ENCODE measurements around the gene DDN. TPM values are rescaled to one million over a fixed set of nuclear protein-coding genes. Genes with fewer than 3 reads are reported as not detected.

Gene DDN
- total and polyA plus RNA-seq, 10 of the 15 experiments (the other 5 are each of a cell fraction or from before 2014, with no cell fraction given): 0.10 to 13.4 (median 3.7) TPM

GRCh38 chr12:48998497-48999353 is 450 bp downstream of the DDN start:
- Histone ChIP-seq H3K79me2 (ENCODE audit: control insufficient read depth, insufficient read depth, low read length) (peaks cover 5% of the 10 kb centered on the region), H3K9me3 (replicated peaks; ENCODE audit: control insufficient read depth, insufficient read depth, low read length) (no peaks in the 10 kb centered on the region), H3K4me2 (ENCODE audit: control insufficient read depth, insufficient read depth) (peak overlapping the region; percentile 94), H4K20me1 (ENCODE audit: control insufficient read depth, insufficient read depth) (peaks cover 3% of the 10 kb centered on the region), H3K27ac (ENCODE audit: control insufficient read depth, insufficient read depth) (no peak overlapping the region; the same call in 1 of the 2 replicates), H3K27me3 (replicated peaks in 1 of 2; ENCODE audit: control insufficient read depth in 2 of 2, insufficient read depth in 2 of 2, low read length in 1 of 2) (no peaks in the 10 kb centered on the region), H2AFZ (ENCODE audit: control insufficient read depth, low read depth, low read length) (peak overlapping the region; percentile 73), H3K36me3 (ENCODE audit: control insufficient read depth in 2 of 2, insufficient read depth in 2 of 2, low read length in 1 of 2) (peaks cover 5 to 11% of the 10 kb centered on the region in 2 experiments), H3K4me1 (ENCODE audit: control insufficient read depth, insufficient read depth, low read length) (peaks cover 27% of the 10 kb centered on the region), H3K9ac (ENCODE audit: control insufficient read depth, insufficient read depth, low read length) (peak overlapping the region; percentile 62; the same call in 1 of the 2 replicates), H3K4me3 (peak overlapping the region; percentile 69)
- peak; percentile 28 for ATAC-seq
- DNase-seq (ENCODE audit: low read depth, low spot score): no peak
- ChIA-PET RAD21 (ENCODE audit: unreplicated experiment) (interaction anchor here (0.7 to 5.4 kb wide), 15 partner anchors 11 to 641 kb away, joined by 3 to 62 read pairs (median 6); partner anchors contain the start of genes ARF3, DDX23, KMT2D and LMBR1L), POLR2A (interaction anchor here (0.6 to 6.0 kb wide), 7 partner anchors 10 to 147 kb away, joined by 3 to 52 read pairs (median 11); partner anchors contain the start of genes DDX23 and PRKAG1), CTCF (interaction anchor here (0.6 to 14.1 kb wide), 18 partner anchors 11 to 237 kb away, joined by 3 to 172 read pairs (median 10); partner anchors contain the start of genes DDX23, DHH, PRKAG1 and RHEBL1), SMC1A (ENCODE audit: uncharacterized antibody, unreplicated experiment) (interaction anchor here (1.0 to 4.7 kb wide), 10 partner anchors 11 to 203 kb away, joined by 3 to 47 read pairs (median 6); partner anchors contain the start of genes DDX23, PRKAG1 and WNT1)
- intact Hi-C loops (cut with micrococcal nuclease; ENCODE audit: unreplicated experiment) (loop anchor here (1.0 to 5.0 kb wide), 3 partner anchors 20 to 96 kb away; partner anchors contain the start of genes DHH and PRKAG1), in situ Hi-C loops (cut with MboI) (no loop called here)
- WGBS (ENCODE audit: insufficient coverage, insufficient replicate concordance, low lambda C conversion rate, missing lambda C conversion rate): 4% methylated on average over 44 of the region's 48 CpGs
- FAIRE-seq: no peak
- BruUV-seq (replicated peaks): no TSS peak
- TF ChIP-seq, protein P1, sequence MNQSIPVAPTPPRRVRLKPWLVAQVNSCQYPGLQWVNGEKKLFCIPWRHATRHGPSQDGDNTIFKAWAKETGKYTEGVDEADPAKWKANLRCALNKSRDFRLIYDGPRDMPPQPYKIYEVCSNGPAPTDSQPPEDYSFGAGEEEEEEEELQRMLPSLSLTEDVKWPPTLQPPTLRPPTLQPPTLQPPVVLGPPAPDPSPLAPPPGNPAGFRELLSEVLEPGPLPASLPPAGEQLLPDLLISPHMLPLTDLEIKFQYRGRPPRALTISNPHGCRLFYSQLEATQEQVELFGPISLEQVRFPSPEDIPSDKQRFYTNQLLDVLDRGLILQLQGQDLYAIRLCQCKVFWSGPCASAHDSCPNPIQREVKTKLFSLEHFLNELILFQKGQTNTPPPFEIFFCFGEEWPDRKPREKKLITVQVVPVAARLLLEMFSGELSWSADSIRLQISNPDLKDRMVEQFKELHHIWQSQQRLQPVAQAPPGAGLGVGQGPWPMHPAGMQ (IDR thresholded peaks at IDR 0.05; ENCODE audit: borderline replicate concordance): no peak
- TF ChIP-seq CHD4 (IDR thresholded peaks at IDR 0.05): no peak
- TF ChIP-seq, protein P2, sequence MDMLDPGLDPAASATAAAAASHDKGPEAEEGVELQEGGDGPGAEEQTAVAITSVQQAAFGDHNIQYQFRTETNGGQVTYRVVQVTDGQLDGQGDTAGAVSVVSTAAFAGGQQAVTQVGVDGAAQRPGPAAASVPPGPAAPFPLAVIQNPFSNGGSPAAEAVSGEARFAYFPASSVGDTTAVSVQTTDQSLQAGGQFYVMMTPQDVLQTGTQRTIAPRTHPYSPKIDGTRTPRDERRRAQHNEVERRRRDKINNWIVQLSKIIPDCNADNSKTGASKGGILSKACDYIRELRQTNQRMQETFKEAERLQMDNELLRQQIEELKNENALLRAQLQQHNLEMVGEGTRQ (IDR thresholded peaks at IDR 0.05; ENCODE audit: borderline replicate concordance, low read depth, low read length): no peak
- TF ChIP-seq, protein P3, sequence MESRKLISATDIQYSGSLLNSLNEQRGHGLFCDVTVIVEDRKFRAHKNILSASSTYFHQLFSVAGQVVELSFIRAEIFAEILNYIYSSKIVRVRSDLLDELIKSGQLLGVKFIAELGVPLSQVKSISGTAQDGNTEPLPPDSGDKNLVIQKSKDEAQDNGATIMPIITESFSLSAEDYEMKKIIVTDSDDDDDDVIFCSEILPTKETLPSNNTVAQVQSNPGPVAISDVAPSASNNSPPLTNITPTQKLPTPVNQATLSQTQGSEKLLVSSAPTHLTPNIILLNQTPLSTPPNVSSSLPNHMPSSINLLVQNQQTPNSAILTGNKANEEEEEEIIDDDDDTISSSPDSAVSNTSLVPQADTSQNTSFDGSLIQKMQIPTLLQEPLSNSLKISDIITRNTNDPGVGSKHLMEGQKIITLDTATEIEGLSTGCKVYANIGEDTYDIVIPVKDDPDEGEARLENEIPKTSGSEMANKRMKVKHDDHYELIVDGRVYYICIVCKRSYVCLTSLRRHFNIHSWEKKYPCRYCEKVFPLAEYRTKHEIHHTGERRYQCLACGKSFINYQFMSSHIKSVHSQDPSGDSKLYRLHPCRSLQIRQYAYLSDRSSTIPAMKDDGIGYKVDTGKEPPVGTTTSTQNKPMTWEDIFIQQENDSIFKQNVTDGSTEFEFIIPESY (IDR thresholded peaks at IDR 0.05): no peak
- TF ChIP-seq MXI1 (IDR thresholded peaks at IDR 0.05; ENCODE audit: low read depth, low read length): peak; percentile 38
- TF ChIP-seq, protein P4, sequence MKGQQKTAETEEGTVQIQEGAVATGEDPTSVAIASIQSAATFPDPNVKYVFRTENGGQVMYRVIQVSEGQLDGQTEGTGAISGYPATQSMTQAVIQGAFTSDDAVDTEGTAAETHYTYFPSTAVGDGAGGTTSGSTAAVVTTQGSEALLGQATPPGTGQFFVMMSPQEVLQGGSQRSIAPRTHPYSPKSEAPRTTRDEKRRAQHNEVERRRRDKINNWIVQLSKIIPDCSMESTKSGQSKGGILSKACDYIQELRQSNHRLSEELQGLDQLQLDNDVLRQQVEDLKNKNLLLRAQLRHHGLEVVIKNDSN (IDR thresholded peaks at IDR 0.05; ENCODE audit: borderline replicate concordance, extremely low read length, insufficient read depth, low read depth, low read length): no peak
- TF ChIP-seq NFYB (IDR thresholded peaks at IDR 0.05; ENCODE audit: insufficient read depth, low read depth, low read length): no peak
- TF ChIP-seq CEBPZ (IDR thresholded peaks at IDR 0.05; ENCODE audit: low read depth, low read length): no peak
- TF ChIP-seq TCF3 (IDR thresholded peaks at IDR 0.05; ENCODE audit: borderline replicate concordance, insufficient read depth, low read depth, low read length): 0 out of 2 replicates have a peak, but pooled peaks have one; percentile 6
- TF ChIP-seq DPF2 (IDR thresholded peaks at IDR 0.05): no peak
- TF ChIP-seq FOXK2 (IDR thresholded peaks at IDR 0.05): no peak
- no peak for TF ChIP-seq FOS (IDR thresholded peaks at IDR 0.05; ENCODE audit: borderline replicate concordance, extremely low read depth, insufficient read length)

All from GM12878 (cell line).